ENCODE results near the gene HOXB7. TPM values are rescaled to one million over a fixed set of nuclear protein-coding genes. Genes with fewer than 3 reads are reported as not detected.
A peak's percentile ranks its signal among the peaks of the same experiment; 100 is the strongest.

Gene HOXB7
- total and polyA plus RNA-seq, 2 experiments from 2014 or later, result not detected

- TF ChIP-seq, protein P1, sequence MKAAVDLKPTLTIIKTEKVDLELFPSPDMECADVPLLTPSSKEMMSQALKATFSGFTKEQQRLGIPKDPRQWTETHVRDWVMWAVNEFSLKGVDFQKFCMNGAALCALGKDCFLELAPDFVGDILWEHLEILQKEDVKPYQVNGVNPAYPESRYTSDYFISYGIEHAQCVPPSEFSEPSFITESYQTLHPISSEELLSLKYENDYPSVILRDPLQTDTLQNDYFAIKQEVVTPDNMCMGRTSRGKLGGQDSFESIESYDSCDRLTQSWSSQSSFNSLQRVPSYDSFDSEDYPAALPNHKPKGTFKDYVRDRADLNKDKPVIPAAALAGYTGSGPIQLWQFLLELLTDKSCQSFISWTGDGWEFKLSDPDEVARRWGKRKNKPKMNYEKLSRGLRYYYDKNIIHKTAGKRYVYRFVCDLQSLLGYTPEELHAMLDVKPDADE (IDR thresholded peaks at IDR 0.05), result no peak
- TF ChIP-seq STAT1 (IDR thresholded peaks at IDR 0.05; ENCODE audit: unreplicated experiment) (no peak), EZH2phosphoT487 (IDR thresholded peaks at IDR 0.05; ENCODE audit: unreplicated experiment) (peak; percentile 46), EZH2 (IDR thresholded peaks at IDR 0.05; ENCODE audit: low read depth, unreplicated experiment) (peak; percentile 100)
These were observed 2.3 kb upstream of the HOXB7 start (continued) for GRCh38 chr17:48612854-48613691.

GRCh38 chr17:48612456-48612853 lies 1.6 kb upstream of the HOXB7 start:
- peak overlapping the region; percentile 2; the same call in 1 of the 3 replicates for H3K4me3 Mint-ChIP-seq
- Histone ChIP-seq H3K79me2 (replicated peaks; ENCODE audit: insufficient read depth) (no peaks in the 10 kb centered on the region), H3K36me3 (ENCODE audit: insufficient read depth) (no peaks in the 10 kb centered on the region), H2AFZ (no peak overlapping the region; the same call in 1 of the 2 replicates), H4K20me1 (replicated peaks; ENCODE audit: insufficient read depth) (peaks cover 53% of the 10 kb centered on the region), H3K4me2 (peak overlapping the region; percentile 60), H3F3A (replicated peaks; ENCODE audit: low read depth) (peaks cover 38% of the 10 kb centered on the region), H3K9me2 (ENCODE audit: insufficient read depth) (no peaks in the 10 kb centered on the region), H3K4me1 (ENCODE audit: insufficient read depth) (peaks cover 37% of the 10 kb centered on the region; the same call in 1 of the 2 replicates), H3K27me3 (ENCODE audit: insufficient read depth) (peaks cover 100% of the 10 kb centered on the region), H3K27ac (ENCODE audit: low read depth) (no peak overlapping the region), H3K4me3 (no peak overlapping the region)
- ATAC-seq, result no peak
- no peak for DNase-seq (ENCODE audit: low spot score)
- H3K27me3 Mint-ChIP-seq (ENCODE audit: insufficient read depth, low read depth, poor library complexity), result peaks cover 99% of the 10 kb centered on the region
- no peaks in the 10 kb centered on the region; the same call in 2 of the 3 replicates for H3K36me3 Mint-ChIP-seq (ENCODE audit: low read depth)
- no peak overlapping the region for H3K27ac Mint-ChIP-seq
- peaks cover 7% of the 10 kb centered on the region; the same call in 2 of the 3 replicates for H3K9me3 Mint-ChIP-seq
- H3K4me1 Mint-ChIP-seq, result peaks cover 24% of the 10 kb centered on the region
- TF ChIP-seq STAT1 (IDR thresholded peaks at IDR 0.05; ENCODE audit: unreplicated experiment), result no peak
- TF ChIP-seq, protein P2, sequence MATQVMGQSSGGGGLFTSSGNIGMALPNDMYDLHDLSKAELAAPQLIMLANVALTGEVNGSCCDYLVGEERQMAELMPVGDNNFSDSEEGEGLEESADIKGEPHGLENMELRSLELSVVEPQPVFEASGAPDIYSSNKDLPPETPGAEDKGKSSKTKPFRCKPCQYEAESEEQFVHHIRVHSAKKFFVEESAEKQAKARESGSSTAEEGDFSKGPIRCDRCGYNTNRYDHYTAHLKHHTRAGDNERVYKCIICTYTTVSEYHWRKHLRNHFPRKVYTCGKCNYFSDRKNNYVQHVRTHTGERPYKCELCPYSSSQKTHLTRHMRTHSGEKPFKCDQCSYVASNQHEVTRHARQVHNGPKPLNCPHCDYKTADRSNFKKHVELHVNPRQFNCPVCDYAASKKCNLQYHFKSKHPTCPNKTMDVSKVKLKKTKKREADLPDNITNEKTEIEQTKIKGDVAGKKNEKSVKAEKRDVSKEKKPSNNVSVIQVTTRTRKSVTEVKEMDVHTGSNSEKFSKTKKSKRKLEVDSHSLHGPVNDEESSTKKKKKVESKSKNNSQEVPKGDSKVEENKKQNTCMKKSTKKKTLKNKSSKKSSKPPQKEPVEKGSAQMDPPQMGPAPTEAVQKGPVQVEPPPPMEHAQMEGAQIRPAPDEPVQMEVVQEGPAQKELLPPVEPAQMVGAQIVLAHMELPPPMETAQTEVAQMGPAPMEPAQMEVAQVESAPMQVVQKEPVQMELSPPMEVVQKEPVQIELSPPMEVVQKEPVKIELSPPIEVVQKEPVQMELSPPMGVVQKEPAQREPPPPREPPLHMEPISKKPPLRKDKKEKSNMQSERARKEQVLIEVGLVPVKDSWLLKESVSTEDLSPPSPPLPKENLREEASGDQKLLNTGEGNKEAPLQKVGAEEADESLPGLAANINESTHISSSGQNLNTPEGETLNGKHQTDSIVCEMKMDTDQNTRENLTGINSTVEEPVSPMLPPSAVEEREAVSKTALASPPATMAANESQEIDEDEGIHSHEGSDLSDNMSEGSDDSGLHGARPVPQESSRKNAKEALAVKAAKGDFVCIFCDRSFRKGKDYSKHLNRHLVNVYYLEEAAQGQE (IDR thresholded peaks at IDR 0.05; ENCODE audit: unreplicated experiment), result no peak
- TF ChIP-seq, protein P1 (IDR thresholded peaks at IDR 0.05), result no peak
- no peak for TF ChIP-seq JUNB (IDR thresholded peaks at IDR 0.05; ENCODE audit: unreplicated experiment)
- no peak for TF ChIP-seq CREB1 (CRISPR knock-in tag; IDR thresholded peaks at IDR 0.05; ENCODE audit: low read depth)
- TF ChIP-seq, protein P3, sequence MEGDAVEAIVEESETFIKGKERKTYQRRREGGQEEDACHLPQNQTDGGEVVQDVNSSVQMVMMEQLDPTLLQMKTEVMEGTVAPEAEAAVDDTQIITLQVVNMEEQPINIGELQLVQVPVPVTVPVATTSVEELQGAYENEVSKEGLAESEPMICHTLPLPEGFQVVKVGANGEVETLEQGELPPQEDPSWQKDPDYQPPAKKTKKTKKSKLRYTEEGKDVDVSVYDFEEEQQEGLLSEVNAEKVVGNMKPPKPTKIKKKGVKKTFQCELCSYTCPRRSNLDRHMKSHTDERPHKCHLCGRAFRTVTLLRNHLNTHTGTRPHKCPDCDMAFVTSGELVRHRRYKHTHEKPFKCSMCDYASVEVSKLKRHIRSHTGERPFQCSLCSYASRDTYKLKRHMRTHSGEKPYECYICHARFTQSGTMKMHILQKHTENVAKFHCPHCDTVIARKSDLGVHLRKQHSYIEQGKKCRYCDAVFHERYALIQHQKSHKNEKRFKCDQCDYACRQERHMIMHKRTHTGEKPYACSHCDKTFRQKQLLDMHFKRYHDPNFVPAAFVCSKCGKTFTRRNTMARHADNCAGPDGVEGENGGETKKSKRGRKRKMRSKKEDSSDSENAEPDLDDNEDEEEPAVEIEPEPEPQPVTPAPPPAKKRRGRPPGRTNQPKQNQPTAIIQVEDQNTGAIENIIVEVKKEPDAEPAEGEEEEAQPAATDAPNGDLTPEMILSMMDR (conservative IDR thresholded peaks at IDR 0.05; ENCODE audit: low read depth in 2 of 2), result no peak
- no peak for TF ChIP-seq POLR2AphosphoS5 (IDR thresholded peaks at IDR 0.05; ENCODE audit: low read depth)
- no peak for TF ChIP-seq ZNF331 (CRISPR knock-in tag; IDR thresholded peaks at IDR 0.05; ENCODE audit: low read depth)

All from GM23338 (cell line).